MCF 10A (cell line): ENCODE data around the gene LHX6. TPM values are rescaled to one million over a fixed set of nuclear protein-coding genes. Genes with fewer than 3 reads are reported as not detected.
A peak's percentile ranks its signal among the peaks of the same experiment; 100 is the strongest.

Experiments
- BruUV-seq: library from RNA; stranded (reverse); fragments of 400-500 nt; replicated peaks from 2 replicates; lab custom pipeline; 2021; lab: Mats Ljungman, UMichigan
- CTCF ChIA-PET: fragments of 300-600 bp; sonication (Branson Sonifier 250); formaldehyde crosslinking; extraction: SDS; loops from one replicate; lab custom pipeline; 2021; ENCODE audit warnings: antibody characterized with exemption, inconsistent platforms; lab: Yijun Ruan, JAX
- POLR2A ChIA-PET: fragments of 300-600, 350-650 bp; sonication (Branson Sonifier 250); formaldehyde crosslinking; extraction: SDS; loops from one replicate; lab custom pipeline; 2020; ENCODE audit warnings: antibody characterized with exemption, inconsistent platforms; lab: Yijun Ruan, JAX
- DNase-seq: peaks from one replicate; pipeline ENCODE4 v3.0.0-alpha.2; 2018; ENCODE audit not compliant: unreplicated experiment
- H3K27ac Mint-ChIP-seq: one replicate; pipeline ENCODE4 v1.8.0; 2022; ENCODE audit warnings: mild to moderate bottlenecking, low read depth, mixed read lengths; ENCODE audit not compliant: unreplicated experiment
- H3K27me3 Mint-ChIP-seq: one replicate; pipeline ENCODE4 v1.8.0; 2022; ENCODE audit warnings: mixed read lengths; ENCODE audit not compliant: insufficient read depth, unreplicated experiment
- H3K36me3 Mint-ChIP-seq: one replicate; pipeline ENCODE4 v1.8.0; 2022; ENCODE audit warnings: mild to moderate bottlenecking, moderate library complexity, mixed read lengths; ENCODE audit not compliant: insufficient read depth, unreplicated experiment
- H3K4me1 Mint-ChIP-seq: one replicate; pipeline ENCODE4 v1.8.0; 2022; ENCODE audit warnings: mixed read lengths; ENCODE audit not compliant: insufficient read depth, unreplicated experiment
- H3K4me3 Mint-ChIP-seq: one replicate; pipeline ENCODE4 v1.8.0; 2022; ENCODE audit warnings: mild to moderate bottlenecking, moderate library complexity, mixed read lengths; ENCODE audit not compliant: unreplicated experiment
- H3K9me3 Mint-ChIP-seq: one replicate; pipeline ENCODE4 v1.8.0; 2022; ENCODE audit warnings: mixed read lengths; ENCODE audit not compliant: unreplicated experiment
- CTCF ChIP-seq: fragments of 200-600 bp; IDR thresholded peaks from one replicate; pipeline ENCODE4 v1.8.0; 2022; ENCODE audit warnings: antibody characterized with exemption, mild to moderate bottlenecking; ENCODE audit not compliant: unreplicated experiment
- intact Hi-C: fragments of 100-400 bp; cut with micrococcal nuclease; formaldehyde crosslinking; loops from 2 replicates; pipeline ENCODE4 v1.14.1; 2022
- total RNA-seq: library from RNA; stranded (reverse); gene quantifications from 2 replicates; pipeline ENCODE4 v1.2.3, GENCODE V29; 2022

Gene LHX6
- total RNA-seq, 1 experiment from 2014 or later = 0.26 TPM

GRCh38 chr9:122155796-122156195, 73.0 kb downstream of the LHX6 start:
- peak overlapping the region; percentile 54 for H3K27ac Mint-ChIP-seq
- no peak for TF ChIP-seq CTCF
- no TSS peak for BruUV-seq
- no peaks in the 10 kb centered on the region for H3K27me3 Mint-ChIP-seq
- H3K4me1 Mint-ChIP-seq = peaks cover 37% of the 10 kb centered on the region
- ChIA-PET CTCF (interaction anchor here (1.0 to 7.9 kb wide), 3 partner anchors 11 to 57 kb away, joined by 4 to 48 read pairs (median 5); no protein-coding TSS in a partner anchor), POLR2A (interaction anchor here (1.6 to 2.5 kb wide), 2 partner anchors 30 to 109 kb away, joined by 3 to 14 read pairs; partner anchors contain the start of genes MRRF and RBM18)
- peak; percentile 5 for DNase-seq
- intact Hi-C loops = no loop called here
- H3K9me3 Mint-ChIP-seq = no peaks in the 10 kb centered on the region
- no peak overlapping the region for H3K4me3 Mint-ChIP-seq
- H3K36me3 Mint-ChIP-seq = peaks cover 23% of the 10 kb centered on the region

Other genes starting within 250 kb of the LHX6 start
- 9.0 and 13.6 TPM in 2 replicates for gene TTLL11, start 135.6 kb downstream of the LHX6 start, total RNA-seq
- gene NDUFA8, start 69.2 kb downstream of the LHX6 start, total RNA-seq = 52.5 and 58.4 TPM in 2 replicates
- not detected in 2 replicates for gene MORN5, start 69.0 kb downstream of the LHX6 start, total RNA-seq
- 39.9 and 44.4 TPM in 2 replicates for gene RBM18, start 35.9 kb upstream of the LHX6 start, total RNA-seq
- gene MRRF, start 35.9 kb upstream of the LHX6 start, total RNA-seq = 73.0 and 90.3 TPM in 2 replicates
- gene PTGS1, start 142.1 kb upstream of the LHX6 start, total RNA-seq = 0.20 and 0.70 TPM in 2 replicates
- gene OR1J1, start 249.0 kb upstream of the LHX6 start, total RNA-seq = not detected in 2 replicates